ENCODE measurements around the gene JMY.
A peak's percentile ranks its signal among the peaks of the same experiment; 100 is the strongest.

The JMY gene

GRCh38 chr5:79295029-79295428 lies 59.1 kb downstream of the JMY start:
- DNase-seq, result peak; percentile 34

GRCh38 chr5:79297661-79298060 lies 61.7 kb downstream of the JMY start:
- peak; percentile 4 for DNase-seq

- DNase-seq, result no peak
These were observed 65.2 kb downstream of the JMY start for GRCh38 chr5:79301046-79301712.

- DNase-seq, result no peak
These were observed 66.5 kb downstream of the JMY start for GRCh38 chr5:79302454-79302853.

- DNase-seq, result no peak
These were observed 69.8 kb downstream of the JMY start for GRCh38 chr5:79305706-79306105.

- DNase-seq, result peak; percentile 46
These were observed 83.1 kb downstream of the JMY start for GRCh38 chr5:79318935-79319614.

- DNase-seq, result no peak
These were observed 93.5 kb downstream of the JMY start for GRCh38 chr5:79329453-79329852.

GRCh38 chr5:79330071-79330470 lies 94.1 kb downstream of the JMY start:
- DNase-seq, result no peak

- no peak for DNase-seq
These were observed 98.1 kb downstream of the JMY start for GRCh38 chr5:79333852-79334557.

GRCh38 chr5:79346420-79346824 lies 110.5 kb downstream of the JMY start:
- DNase-seq, result no peak

- DNase-seq, result no peak
These were observed 113.1 kb downstream of the JMY start for GRCh38 chr5:79349047-79349446.

GRCh38 chr5:79349881-79350280 lies 114.0 kb downstream of the JMY start:
- no peak for DNase-seq

GRCh38 chr5:79357398-79357797 lies 121.5 kb downstream of the JMY start:
- no peak for DNase-seq

All from MV-4-11 (cell line).